ENCODE measurements around the gene BST1. TPM values are rescaled to one million over a fixed set of nuclear protein-coding genes. Genes with fewer than 3 reads are reported as not detected.

The BST1 gene
- total RNA-seq, 1 experiment from 2014 or later: 0.69 TPM

DNA sequence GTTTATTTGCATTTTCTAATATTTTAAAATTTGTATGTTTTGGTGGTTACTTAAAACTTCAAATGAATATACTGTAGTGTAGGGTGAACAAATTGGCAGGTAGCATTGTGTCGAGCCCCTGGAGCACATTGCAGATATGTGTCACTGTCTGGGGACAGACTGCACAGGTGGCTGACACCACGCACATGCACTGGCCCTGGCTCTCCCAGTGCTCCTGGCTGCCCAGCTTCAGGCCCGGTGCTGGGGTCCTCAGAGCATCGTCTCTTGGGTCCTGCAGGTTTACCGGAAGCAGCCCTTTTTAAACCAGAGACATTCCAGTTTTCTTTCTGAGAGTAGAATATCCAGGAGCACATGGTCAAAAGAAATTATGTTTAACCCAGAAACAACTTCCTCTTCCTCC, 15.6 kb downstream of the BST1 start:
- ATAC-seq (no peak), DNase-seq (no peak)
- H3K27ac ChIP-seq (ENCODE audit: low read length): no peak overlapping the region
- H3K36me3 ChIP-seq (ENCODE audit: low read depth, low read length): no peaks in the 10 kb centered on the region
- no TSS peak for BruUV-seq (replicated peaks)
- TF ChIP-seq, protein P1, sequence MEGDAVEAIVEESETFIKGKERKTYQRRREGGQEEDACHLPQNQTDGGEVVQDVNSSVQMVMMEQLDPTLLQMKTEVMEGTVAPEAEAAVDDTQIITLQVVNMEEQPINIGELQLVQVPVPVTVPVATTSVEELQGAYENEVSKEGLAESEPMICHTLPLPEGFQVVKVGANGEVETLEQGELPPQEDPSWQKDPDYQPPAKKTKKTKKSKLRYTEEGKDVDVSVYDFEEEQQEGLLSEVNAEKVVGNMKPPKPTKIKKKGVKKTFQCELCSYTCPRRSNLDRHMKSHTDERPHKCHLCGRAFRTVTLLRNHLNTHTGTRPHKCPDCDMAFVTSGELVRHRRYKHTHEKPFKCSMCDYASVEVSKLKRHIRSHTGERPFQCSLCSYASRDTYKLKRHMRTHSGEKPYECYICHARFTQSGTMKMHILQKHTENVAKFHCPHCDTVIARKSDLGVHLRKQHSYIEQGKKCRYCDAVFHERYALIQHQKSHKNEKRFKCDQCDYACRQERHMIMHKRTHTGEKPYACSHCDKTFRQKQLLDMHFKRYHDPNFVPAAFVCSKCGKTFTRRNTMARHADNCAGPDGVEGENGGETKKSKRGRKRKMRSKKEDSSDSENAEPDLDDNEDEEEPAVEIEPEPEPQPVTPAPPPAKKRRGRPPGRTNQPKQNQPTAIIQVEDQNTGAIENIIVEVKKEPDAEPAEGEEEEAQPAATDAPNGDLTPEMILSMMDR (conservative IDR thresholded peaks at IDR 0.05; ENCODE audit: low read depth, low read length): no peak
- no peak for TF ChIP-seq EZH2phosphoT487 (IDR thresholded peaks at IDR 0.05; ENCODE audit: borderline replicate concordance, low read length)
- no peak for TF ChIP-seq EZH2 (IDR thresholded peaks at IDR 0.05; ENCODE audit: low read length, unreplicated experiment)
- H4K20me1 ChIP-seq (ENCODE audit: low read length): no peaks in the 10 kb centered on the region
- intact Hi-C loops (cut with micrococcal nuclease): no loop called here
- no peak overlapping the region for H3K4me2 ChIP-seq (ENCODE audit: low read length)
- no peak overlapping the region for H2AFZ ChIP-seq (ENCODE audit: low read length)
- H3K79me2 ChIP-seq (ENCODE audit: low read length): no peaks in the 10 kb centered on the region
- ChIA-PET POLR2A (ENCODE audit: unreplicated experiment) (no interaction called here), CTCF (no interaction called here)
- H3K9me3 ChIP-seq (ENCODE audit: low read length): no peaks in the 10 kb centered on the region
- H3K9me2 ChIP-seq (replicated peaks; ENCODE audit: low read length): no peaks in the 10 kb centered on the region
- H3K9ac ChIP-seq (ENCODE audit: low read length): no peak overlapping the region
- H3K4me3 ChIP-seq (ENCODE audit: low read length): no peak overlapping the region
- no peaks in the 10 kb centered on the region for H3F3A ChIP-seq (ENCODE audit: low read length, unreplicated experiment)
- H3K27me3 ChIP-seq (ENCODE audit: low read length): no peaks in the 10 kb centered on the region
- H3K4me1 ChIP-seq (ENCODE audit: insufficient read depth, low read length): peaks cover 9% of the 10 kb centered on the region

DNA sequence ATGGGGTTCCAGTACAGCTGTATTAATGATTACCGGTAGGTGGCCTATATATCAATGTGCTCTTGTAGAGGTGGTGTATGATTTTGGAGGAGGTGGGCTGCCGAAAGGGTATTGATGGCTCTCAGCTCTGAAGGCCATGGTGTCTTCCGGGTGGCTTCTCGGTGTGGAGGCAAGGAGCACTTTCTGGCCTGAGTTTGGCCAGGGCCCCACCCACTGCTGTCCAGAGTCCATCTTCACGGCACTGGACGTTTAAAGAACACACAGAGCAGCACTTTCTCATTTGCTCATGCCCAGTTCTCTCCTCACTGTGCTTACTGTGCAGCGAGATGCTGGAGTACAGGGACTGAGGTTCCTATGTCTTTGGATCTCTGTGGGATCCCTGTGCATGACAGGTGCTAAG, 16.1 kb downstream of the BST1 start:
- ChIA-PET POLR2A (ENCODE audit: unreplicated experiment) (no interaction called here), CTCF (no interaction called here)
- Histone ChIP-seq H4K20me1 (ENCODE audit: low read length) (no peaks in the 10 kb centered on the region), H3K4me2 (ENCODE audit: low read length) (no peak overlapping the region), H3K27me3 (ENCODE audit: low read length) (no peaks in the 10 kb centered on the region), H3K36me3 (ENCODE audit: low read depth, low read length) (no peaks in the 10 kb centered on the region), H3K79me2 (ENCODE audit: low read length) (no peaks in the 10 kb centered on the region), H3K4me1 (ENCODE audit: insufficient read depth, low read length) (peaks cover 13% of the 10 kb centered on the region), H3K9me3 (ENCODE audit: low read length) (no peaks in the 10 kb centered on the region), H3K4me3 (ENCODE audit: low read length) (no peak overlapping the region), H3F3A (ENCODE audit: low read length, unreplicated experiment) (no peaks in the 10 kb centered on the region), H3K27ac (ENCODE audit: low read length) (no peak overlapping the region), H3K9me2 (replicated peaks; ENCODE audit: low read length) (no peaks in the 10 kb centered on the region), H2AFZ (ENCODE audit: low read length) (no peak overlapping the region), H3K9ac (ENCODE audit: low read length) (no peak overlapping the region)
- DNase-seq (no peak), ATAC-seq (no peak)
- intact Hi-C loops (cut with micrococcal nuclease): no loop called here
- TF ChIP-seq, protein P1 (conservative IDR thresholded peaks at IDR 0.05; ENCODE audit: low read depth, low read length): no peak
- TF ChIP-seq EZH2phosphoT487 (IDR thresholded peaks at IDR 0.05; ENCODE audit: borderline replicate concordance, low read length) (no peak), EZH2 (IDR thresholded peaks at IDR 0.05; ENCODE audit: low read length, unreplicated experiment) (no peak)
- no TSS peak for BruUV-seq (replicated peaks)

DNA sequence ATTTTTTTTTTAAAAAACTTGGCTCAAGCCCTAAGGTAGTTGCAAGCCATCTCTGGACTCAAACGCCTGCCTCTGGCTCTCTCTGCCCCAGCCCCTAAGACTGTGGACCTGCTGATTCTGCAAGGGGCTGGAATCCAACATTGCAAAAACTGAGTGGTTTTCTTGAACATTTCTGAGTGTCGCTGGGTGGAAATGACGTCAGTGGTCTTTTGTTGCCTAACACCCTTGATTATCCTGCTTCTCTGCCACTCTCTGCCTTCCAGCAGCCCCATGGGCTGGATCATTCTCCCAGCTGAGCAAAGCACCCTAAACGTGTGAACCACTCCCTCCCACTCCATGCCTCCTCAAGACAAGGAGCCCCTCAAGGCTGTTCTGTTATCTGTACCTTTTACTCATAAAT, 16.6 kb downstream of the BST1 start:
- ChIA-PET POLR2A (ENCODE audit: unreplicated experiment) (no interaction called here), CTCF (no interaction called here)
- Histone ChIP-seq H3K9ac (ENCODE audit: low read length) (no peak overlapping the region), H3K4me1 (ENCODE audit: insufficient read depth, low read length) (peaks cover 14% of the 10 kb centered on the region), H2AFZ (ENCODE audit: low read length) (no peak overlapping the region), H3K27me3 (ENCODE audit: low read length) (no peaks in the 10 kb centered on the region), H3K4me3 (ENCODE audit: low read length) (no peak overlapping the region), H3K9me3 (ENCODE audit: low read length) (no peaks in the 10 kb centered on the region), H3K27ac (ENCODE audit: low read length) (no peak overlapping the region), H3K9me2 (replicated peaks; ENCODE audit: low read length) (no peaks in the 10 kb centered on the region), H3K36me3 (ENCODE audit: low read depth, low read length) (no peaks in the 10 kb centered on the region), H4K20me1 (ENCODE audit: low read length) (no peaks in the 10 kb centered on the region), H3F3A (ENCODE audit: low read length, unreplicated experiment) (no peaks in the 10 kb centered on the region), H3K4me2 (ENCODE audit: low read length) (no peak overlapping the region), H3K79me2 (ENCODE audit: low read length) (no peaks in the 10 kb centered on the region)
- TF ChIP-seq, protein P1 (conservative IDR thresholded peaks at IDR 0.05; ENCODE audit: low read depth, low read length): no peak
- TF ChIP-seq EZH2phosphoT487 (IDR thresholded peaks at IDR 0.05; ENCODE audit: borderline replicate concordance, low read length) (no peak), EZH2 (IDR thresholded peaks at IDR 0.05; ENCODE audit: low read length, unreplicated experiment) (no peak)
- ATAC-seq (no peak), DNase-seq (no peak)
- intact Hi-C loops (cut with micrococcal nuclease): no loop called here
- BruUV-seq (replicated peaks): no TSS peak
